ENCODE data around the gene CSNK1G3. TPM values are rescaled to one million over a fixed set of nuclear protein-coding genes. Genes with fewer than 3 reads are reported as not detected.

CSNK1G3 gene
- total RNA-seq, 1 experiment from 2014 or later: 48.3 TPM

DNA sequence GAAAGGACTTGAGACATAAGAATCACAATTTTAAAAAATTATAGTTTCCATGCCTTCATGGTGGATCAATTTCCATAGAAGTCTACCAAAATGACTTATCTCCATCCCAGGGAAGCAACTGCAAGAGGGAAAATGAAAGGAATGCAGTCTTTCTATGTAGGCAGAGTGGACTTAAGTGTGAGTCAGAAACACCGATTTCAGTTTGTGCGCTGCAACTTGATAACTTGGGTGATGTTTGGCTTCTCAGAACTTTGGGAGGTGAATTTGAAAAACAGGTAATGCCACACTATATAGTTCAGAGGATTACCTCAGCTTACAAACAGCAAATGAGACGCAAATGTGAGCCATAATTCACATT lies 708 bp upstream of the CSNK1G3 start:
- no peaks in the 10 kb centered on the region; a peak in 1 of 5 replicates for H3K9me3 Mint-ChIP-seq
- peak overlapping the region; percentile 97 to 98 (median 97); a peak in 5 of 7 replicates for H3K27ac Mint-ChIP-seq
- peak overlapping the region; percentile 84 for H3K18ac ChIP-seq (ENCODE audit: insufficient read length, low read depth, low read length)
- H3K9ac ChIP-seq (ENCODE audit: extremely low read depth, insufficient read length, low read length): peak overlapping the region; percentile 99
- H3K14ac ChIP-seq (ENCODE audit: insufficient read depth, low read length): peak overlapping the region; percentile 61; the same call in 1 of the 2 replicates
- no peak for DNase-seq
- H2AFZ ChIP-seq (ENCODE audit: low read length): no peak overlapping the region
- WGBS (ENCODE audit: extremely low coverage, insufficient read length, low lambda C conversion rate): no CpG with 5 or more reads among the region's 3 CpGs
- H2BK120ac ChIP-seq (ENCODE audit: low read depth, low read length, poor library complexity, severe bottlenecking): no peak overlapping the region
- H3K4ac ChIP-seq (ENCODE audit: low read depth, low read length): no peak overlapping the region; the same call in 1 of the 2 replicates
- H3K79me2 ChIP-seq (ENCODE audit: insufficient read depth, low read length): peaks cover 14% of the 10 kb centered on the region; the same call in 1 of the 2 replicates
- peak overlapping the region; percentile 94 to 98 for H3K4me3 Mint-ChIP-seq
- H3T11ph ChIP-seq (ENCODE audit: low read length): no peak overlapping the region
- H3K79me1 ChIP-seq (ENCODE audit: insufficient read depth, low read depth, low read length, poor library complexity, severe bottlenecking): no peaks in the 10 kb centered on the region
- TF ChIP-seq, protein P1, sequence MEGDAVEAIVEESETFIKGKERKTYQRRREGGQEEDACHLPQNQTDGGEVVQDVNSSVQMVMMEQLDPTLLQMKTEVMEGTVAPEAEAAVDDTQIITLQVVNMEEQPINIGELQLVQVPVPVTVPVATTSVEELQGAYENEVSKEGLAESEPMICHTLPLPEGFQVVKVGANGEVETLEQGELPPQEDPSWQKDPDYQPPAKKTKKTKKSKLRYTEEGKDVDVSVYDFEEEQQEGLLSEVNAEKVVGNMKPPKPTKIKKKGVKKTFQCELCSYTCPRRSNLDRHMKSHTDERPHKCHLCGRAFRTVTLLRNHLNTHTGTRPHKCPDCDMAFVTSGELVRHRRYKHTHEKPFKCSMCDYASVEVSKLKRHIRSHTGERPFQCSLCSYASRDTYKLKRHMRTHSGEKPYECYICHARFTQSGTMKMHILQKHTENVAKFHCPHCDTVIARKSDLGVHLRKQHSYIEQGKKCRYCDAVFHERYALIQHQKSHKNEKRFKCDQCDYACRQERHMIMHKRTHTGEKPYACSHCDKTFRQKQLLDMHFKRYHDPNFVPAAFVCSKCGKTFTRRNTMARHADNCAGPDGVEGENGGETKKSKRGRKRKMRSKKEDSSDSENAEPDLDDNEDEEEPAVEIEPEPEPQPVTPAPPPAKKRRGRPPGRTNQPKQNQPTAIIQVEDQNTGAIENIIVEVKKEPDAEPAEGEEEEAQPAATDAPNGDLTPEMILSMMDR (conservative IDR thresholded peaks at IDR 0.05): no peak
- H2BK15ac ChIP-seq (ENCODE audit: low read depth, low read length): no peak overlapping the region
- no peaks in the 10 kb centered on the region for H3K36me3 Mint-ChIP-seq (ENCODE audit: insufficient read depth in 1 of 3, low read depth in 3 of 3)
- no peak overlapping the region for H2BK20ac ChIP-seq (ENCODE audit: low read depth, low read length, poor library complexity, severe bottlenecking)
- H3K4me2 ChIP-seq (ENCODE audit: insufficient read depth, insufficient read length, low read length): peak overlapping the region; percentile 99
- H4K8ac ChIP-seq (replicated peaks; ENCODE audit: insufficient read length, low read depth, low read length): peak overlapping the region; percentile 97
- peaks cover 11% of the 10 kb centered on the region for H3K23me2 ChIP-seq (ENCODE audit: insufficient read length, low read depth, low read length, poor library complexity, severe bottlenecking)
- no peak overlapping the region for H2BK12ac ChIP-seq (ENCODE audit: insufficient read length, low read depth, low read length)
- H3K56ac ChIP-seq (ENCODE audit: insufficient read length, low read depth, low read length): no peak overlapping the region
- H3K9me3 ChIP-seq (ENCODE audit: control insufficient read depth, low read depth, low read length): no peaks in the 10 kb centered on the region
- peaks cover 4% of the 10 kb centered on the region for H3K4me1 ChIP-seq (ENCODE audit: insufficient read depth, low read length)
- no peaks in the 10 kb centered on the region for H3K27me3 Mint-ChIP-seq (ENCODE audit: low read depth)
- H2AK5ac ChIP-seq (ENCODE audit: insufficient read length, low read length): peak overlapping the region; percentile 25
- H3K4me1 Mint-ChIP-seq: peaks cover 28 to 36% of the 10 kb centered on the region in 2 experiments
- no peaks in the 10 kb centered on the region for H3K27me3 ChIP-seq (ENCODE audit: insufficient read depth, low read length)
- H4K5ac ChIP-seq (ENCODE audit: insufficient read length, low read depth, low read length): peak overlapping the region; percentile 93
- H3K27ac ChIP-seq (ENCODE audit: insufficient read length, low read depth, low read length): peak overlapping the region; percentile 75
- no peaks in the 10 kb centered on the region for H4K20me1 ChIP-seq (ENCODE audit: control insufficient read depth, insufficient read depth, insufficient read length)
- H4K91ac ChIP-seq (ENCODE audit: insufficient read length, low read depth, low read length): no peak overlapping the region
- H3K23ac ChIP-seq (ENCODE audit: insufficient read length, low read depth, low read length): no peak overlapping the region
- peak overlapping the region; percentile 80 for H2BK5ac ChIP-seq (ENCODE audit: insufficient read length, low read length)

All from H9 (cell line).